OCI-LY1 (cell line): ENCODE results near the gene RBMS1.

Experiments
- H2AFZ ChIP-seq: fragments of 200-600 bp; sonication (generic), shearing (Covaris generic); 2 replicates; pipeline ENCODE4 v1.6.0; 2014; ENCODE audit warnings: antibody characterized with exemption, mild to moderate bottlenecking, low read length
- H3F3A ChIP-seq: fragments of 200-600 bp; sonication (generic), shearing (Covaris generic); 2 replicates; pipeline ENCODE4 v1.6.0; 2014; ENCODE audit warnings: mild to moderate bottlenecking, antibody characterized with exemption, low read length, moderate library complexity; ENCODE audit not compliant: insufficient read depth
- H3K27ac ChIP-seq: fragments of 200-600 bp; sonication (generic); 2 replicates; pipeline ENCODE4 v1.5.1; 2014; ENCODE audit warnings: low read length, mixed run types, mild to moderate bottlenecking, low read depth; ENCODE audit not compliant: poor library complexity, severe bottlenecking
- H3K27me3 ChIP-seq: fragments of 200-600 bp; sonication (generic); 2 replicates; pipeline ENCODE4 v1.6.0; 2014; ENCODE audit warnings: antibody characterized with exemption, mild to moderate bottlenecking, low read length, moderate library complexity; ENCODE audit not compliant: insufficient read depth
- H3K36me3 ChIP-seq: fragments of 200-600 bp; sonication (generic); 2 replicates; pipeline ENCODE4 v1.6.1; 2014; ENCODE audit warnings: mild to moderate bottlenecking, antibody characterized with exemption, low read length, moderate library complexity, mixed read lengths; ENCODE audit not compliant: insufficient read depth
- H3K4me1 ChIP-seq: fragments of 200-600 bp; sonication (generic); 2 replicates; pipeline ENCODE4 v1.5.1; 2014; ENCODE audit warnings: mild to moderate bottlenecking, low read length, moderate library complexity; ENCODE audit not compliant: insufficient read depth, severe bottlenecking
- H3K4me2 ChIP-seq: fragments of 200-600 bp; sonication (generic), shearing (Covaris generic); 2 replicates; pipeline ENCODE4 v1.6.1; 2014; ENCODE audit warnings: low read length
- H3K4me3 ChIP-seq: fragments of 200-600 bp; sonication (generic); 2 replicates; pipeline ENCODE4 v1.5.1; 2014; ENCODE audit warnings: low read length, low read depth, mild to moderate bottlenecking, mixed read lengths; ENCODE audit not compliant: poor library complexity, severe bottlenecking
- H3K79me2 ChIP-seq: fragments of 200-600 bp; shearing (Covaris generic); 2 replicates; pipeline ENCODE4 v1.6.1; 2016; ENCODE audit warnings: mixed run types, low read length, mixed read lengths; ENCODE audit not compliant: insufficient read depth
- H3K9ac ChIP-seq: fragments of 200-600 bp; sonication (generic), shearing (Covaris generic); 2 replicates; pipeline ENCODE4 v1.6.1; 2014; ENCODE audit warnings: mild to moderate bottlenecking, low read length, mixed read lengths
- H3K9me2 ChIP-seq: fragments of 200-600 bp; sonication (generic), shearing (Covaris generic); 2 replicates; pipeline ENCODE4 v1.6.1; 2014; ENCODE audit warnings: low read depth, mild to moderate bottlenecking, low read length, mixed read lengths
- H3K9me3 ChIP-seq: fragments of 200-600 bp; shearing (Covaris generic); 2 replicates; pipeline ENCODE4 v1.6.1; 2014; ENCODE audit warnings: low read length, mixed read lengths
- H4K20me1 ChIP-seq: fragments of 200-600 bp; sonication (generic), shearing (Covaris generic); 2 replicates; pipeline ENCODE4 v1.6.0; 2016; ENCODE audit warnings: mild to moderate bottlenecking, low read length; ENCODE audit not compliant: insufficient read depth
- CTCF ChIP-seq: fragments of 200-600 bp; sonication (generic), shearing (Covaris generic); IDR thresholded peaks from 2 replicates; pipeline ENCODE4 v1.5.1; 2017; ENCODE audit warnings: mild to moderate bottlenecking, antibody characterized with exemption, low read length, moderate library complexity, mixed read lengths
- EZH2 ChIP-seq: fragments of 200-600 bp; sonication (generic), shearing (Covaris generic); IDR thresholded peaks from 2 replicates; pipeline ENCODE4 v1.8.0; 2017; ENCODE audit warnings: borderline replicate concordance, mixed run types, mild to moderate bottlenecking, antibody characterized with exemption, low read length, moderate library complexity, mixed read lengths

RBMS1 gene

DNA sequence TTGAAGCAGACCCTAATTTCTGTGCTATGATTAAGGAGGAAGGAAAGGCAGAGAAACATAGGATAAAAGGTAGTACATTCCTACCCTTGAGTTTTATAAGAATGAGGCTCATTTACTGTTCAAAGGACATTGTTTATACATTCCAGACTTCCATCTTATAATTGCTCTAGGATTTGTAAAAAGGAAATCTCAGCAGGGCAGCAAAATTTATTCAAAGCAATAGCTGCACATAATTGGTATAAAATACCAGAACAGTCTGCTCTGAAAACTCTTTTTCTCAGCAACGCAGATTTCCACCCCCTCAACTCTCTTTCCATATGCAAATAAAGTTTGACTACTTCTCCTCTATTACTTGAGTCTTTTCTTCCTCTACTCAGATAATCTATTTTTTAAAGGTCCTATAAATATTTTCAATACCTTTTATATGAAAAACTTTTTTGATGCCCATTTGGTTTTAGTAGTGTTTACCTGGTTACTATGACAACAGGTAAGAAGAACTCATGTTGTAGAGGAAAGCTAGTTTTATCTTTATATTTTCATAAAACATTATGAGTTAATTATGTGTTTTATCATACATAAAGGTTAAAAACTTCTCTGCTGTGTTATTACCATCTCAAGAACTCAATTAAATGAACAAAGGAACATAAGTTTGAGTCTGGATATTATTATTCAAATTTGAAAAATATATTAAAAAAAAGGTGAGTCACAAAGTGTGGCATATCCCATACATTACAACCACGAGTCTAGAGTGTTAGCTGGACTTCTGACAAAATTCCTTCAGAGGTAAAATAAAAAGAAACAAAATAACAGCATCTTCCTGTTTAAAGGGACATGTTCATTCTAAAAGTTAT lies 19.9 kb downstream of the RBMS1 start:
- Histone ChIP-seq H3K4me1 (no peaks in the 10 kb centered on the region), H3K27ac (no peak overlapping the region), H3K79me2 (no peaks in the 10 kb centered on the region), H3K9ac (no peak overlapping the region), H3K9me3 (no peaks in the 10 kb centered on the region), H3K27me3 (no peaks in the 10 kb centered on the region), H2AFZ (no peak overlapping the region), H3K4me2 (no peak overlapping the region), H3F3A (no peaks in the 10 kb centered on the region), H3K9me2 (no peaks in the 10 kb centered on the region), H3K4me3 (no peak overlapping the region), H4K20me1 (no peaks in the 10 kb centered on the region), H3K36me3 (no peaks in the 10 kb centered on the region)
- TF ChIP-seq CTCF (no peak), EZH2 (no peak)

DNA sequence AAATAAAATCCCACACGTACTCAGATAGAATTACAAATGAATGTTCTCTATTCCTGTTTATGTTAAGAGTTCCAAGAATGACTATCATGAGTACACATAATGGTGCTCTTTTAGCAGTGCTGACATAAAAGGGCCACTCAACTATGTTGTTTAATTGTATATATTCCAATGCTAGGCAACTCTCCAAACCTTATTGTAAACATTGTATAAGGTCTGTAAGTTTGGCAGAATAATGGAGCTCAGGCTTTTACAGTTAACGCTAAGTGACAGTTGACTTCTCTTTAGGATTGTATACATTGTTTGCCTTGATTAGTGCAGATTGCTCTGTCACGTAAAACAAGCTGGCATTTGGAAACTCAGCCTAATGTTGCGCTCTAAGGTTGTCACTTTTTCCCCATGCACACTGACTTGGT lies 20.8 kb downstream of the RBMS1 start:
- Histone ChIP-seq H3K27ac (no peak overlapping the region), H3K4me3 (no peak overlapping the region), H3K36me3 (no peaks in the 10 kb centered on the region), H3K9ac (no peak overlapping the region), H3K4me2 (no peak overlapping the region), H3K9me3 (no peaks in the 10 kb centered on the region), H3K4me1 (no peaks in the 10 kb centered on the region), H3F3A (no peaks in the 10 kb centered on the region), H2AFZ (no peak overlapping the region), H3K79me2 (no peaks in the 10 kb centered on the region), H4K20me1 (no peaks in the 10 kb centered on the region), H3K9me2 (no peaks in the 10 kb centered on the region), H3K27me3 (no peaks in the 10 kb centered on the region)
- TF ChIP-seq CTCF = no peak
- no peak for TF ChIP-seq EZH2

DNA sequence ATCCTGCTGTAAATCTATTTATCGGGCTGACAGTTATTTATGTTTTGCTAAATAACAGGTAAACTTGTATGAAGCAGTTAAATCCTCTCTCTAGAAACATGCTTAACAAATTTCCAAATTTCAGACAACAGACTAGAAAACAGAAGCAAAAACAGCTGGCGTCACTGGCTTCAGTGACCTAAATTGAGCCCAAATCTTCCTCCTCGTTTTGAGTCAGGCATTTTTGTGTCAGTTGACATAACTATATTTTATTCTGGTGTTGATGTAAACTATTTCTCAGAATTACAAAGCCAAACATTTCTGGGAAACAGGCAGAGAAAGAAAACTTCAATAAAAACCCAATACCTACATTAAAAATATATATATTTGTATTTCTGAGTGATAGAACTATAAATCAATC lies 21.7 kb downstream of the RBMS1 start:
- Histone ChIP-seq H3K9me3 (no peaks in the 10 kb centered on the region), H3K4me2 (no peak overlapping the region)

More for the DNA sequence above, 21.7 kb downstream of the RBMS1 start:
- H3K4me3 ChIP-seq = no peak overlapping the region
- H4K20me1 ChIP-seq = no peaks in the 10 kb centered on the region
- no peak for TF ChIP-seq CTCF
- H3K36me3 ChIP-seq = no peaks in the 10 kb centered on the region
- no peak overlapping the region for H3K27ac ChIP-seq
- no peaks in the 10 kb centered on the region for H3F3A ChIP-seq
- H3K9ac ChIP-seq = no peak overlapping the region
- no peaks in the 10 kb centered on the region for H3K79me2 ChIP-seq
- no peaks in the 10 kb centered on the region for H3K9me2 ChIP-seq
- H3K4me1 ChIP-seq = no peaks in the 10 kb centered on the region
- H3K27me3 ChIP-seq = no peaks in the 10 kb centered on the region
- H2AFZ ChIP-seq = no peak overlapping the region
